Uterus (tissue), 2 donors: ENCODE results near the gene MAGI2.

Source experiments
- POLR2A ChIP-seq, 2 donors: fragments of 450-650 bp; IDR thresholded peaks; one replicate each; pipeline ENCODE4 v1.6.1; 2016; ENCODE audit warnings: antibody characterized with exemption in 2 of 2, mild to moderate bottlenecking in 1 of 2, moderate library complexity in 1 of 2
- TF ChIP-seq, protein P1 (sequence below), 4 experiments: fragments of 200-600 bp in 2 of 4; fragments of 450-650 bp in 2 of 4; sonication (generic) in 2 of 4; IDR thresholded peaks; one replicate each; pipeline ENCODE4 v1.5.1; 2016 to 2019; ENCODE audit warnings: antibody characterized with exemption in 4 of 4, mild to moderate bottlenecking in 2 of 4, moderate library complexity in 1 of 4

DNA sequence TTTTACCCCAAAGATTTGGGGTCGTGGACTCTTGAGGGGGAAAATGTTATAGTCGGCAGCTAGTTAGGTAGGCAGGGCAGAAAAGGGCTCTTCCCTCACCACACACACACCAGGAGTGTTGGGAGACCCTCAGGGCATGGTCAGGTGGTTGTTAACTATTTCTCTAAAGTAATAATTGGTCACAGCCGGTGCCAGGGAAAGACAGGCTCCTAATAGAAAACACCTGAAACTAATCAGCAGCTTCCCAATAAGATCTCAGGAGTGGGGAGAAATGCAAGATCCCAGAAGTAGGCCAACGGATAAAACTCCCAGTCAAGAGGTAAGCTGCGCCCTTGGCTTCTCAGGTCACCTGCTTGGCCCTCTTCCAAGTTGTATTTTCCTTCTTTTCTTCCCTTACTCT is 1441.8 kb downstream of the MAGI2 start:
- no peak for TF ChIP-seq POLR2A (IDR thresholded peaks at IDR 0.05)
- TF ChIP-seq, protein P1, sequence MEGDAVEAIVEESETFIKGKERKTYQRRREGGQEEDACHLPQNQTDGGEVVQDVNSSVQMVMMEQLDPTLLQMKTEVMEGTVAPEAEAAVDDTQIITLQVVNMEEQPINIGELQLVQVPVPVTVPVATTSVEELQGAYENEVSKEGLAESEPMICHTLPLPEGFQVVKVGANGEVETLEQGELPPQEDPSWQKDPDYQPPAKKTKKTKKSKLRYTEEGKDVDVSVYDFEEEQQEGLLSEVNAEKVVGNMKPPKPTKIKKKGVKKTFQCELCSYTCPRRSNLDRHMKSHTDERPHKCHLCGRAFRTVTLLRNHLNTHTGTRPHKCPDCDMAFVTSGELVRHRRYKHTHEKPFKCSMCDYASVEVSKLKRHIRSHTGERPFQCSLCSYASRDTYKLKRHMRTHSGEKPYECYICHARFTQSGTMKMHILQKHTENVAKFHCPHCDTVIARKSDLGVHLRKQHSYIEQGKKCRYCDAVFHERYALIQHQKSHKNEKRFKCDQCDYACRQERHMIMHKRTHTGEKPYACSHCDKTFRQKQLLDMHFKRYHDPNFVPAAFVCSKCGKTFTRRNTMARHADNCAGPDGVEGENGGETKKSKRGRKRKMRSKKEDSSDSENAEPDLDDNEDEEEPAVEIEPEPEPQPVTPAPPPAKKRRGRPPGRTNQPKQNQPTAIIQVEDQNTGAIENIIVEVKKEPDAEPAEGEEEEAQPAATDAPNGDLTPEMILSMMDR (IDR thresholded peaks at IDR 0.05), result no peak
